Activated CD8-positive, alpha-beta memory T cell treated with anti-CD3 and anti-CD28 coated beads, Interleukin-2, amount 50 U/mL, for 4 hours (primary cell): Measurements from ENCODE around the gene ADGRG3.

ENCODE experiments used
- DNase-seq: peaks from one replicate; pipeline ENCODE4 v3.0.0-alpha.2; 2020

The ADGRG3 gene

GRCh38 chr16:57681950-57682728 is 14.0 kb downstream of the ADGRG3 start:
- no peak for DNase-seq

DNA sequence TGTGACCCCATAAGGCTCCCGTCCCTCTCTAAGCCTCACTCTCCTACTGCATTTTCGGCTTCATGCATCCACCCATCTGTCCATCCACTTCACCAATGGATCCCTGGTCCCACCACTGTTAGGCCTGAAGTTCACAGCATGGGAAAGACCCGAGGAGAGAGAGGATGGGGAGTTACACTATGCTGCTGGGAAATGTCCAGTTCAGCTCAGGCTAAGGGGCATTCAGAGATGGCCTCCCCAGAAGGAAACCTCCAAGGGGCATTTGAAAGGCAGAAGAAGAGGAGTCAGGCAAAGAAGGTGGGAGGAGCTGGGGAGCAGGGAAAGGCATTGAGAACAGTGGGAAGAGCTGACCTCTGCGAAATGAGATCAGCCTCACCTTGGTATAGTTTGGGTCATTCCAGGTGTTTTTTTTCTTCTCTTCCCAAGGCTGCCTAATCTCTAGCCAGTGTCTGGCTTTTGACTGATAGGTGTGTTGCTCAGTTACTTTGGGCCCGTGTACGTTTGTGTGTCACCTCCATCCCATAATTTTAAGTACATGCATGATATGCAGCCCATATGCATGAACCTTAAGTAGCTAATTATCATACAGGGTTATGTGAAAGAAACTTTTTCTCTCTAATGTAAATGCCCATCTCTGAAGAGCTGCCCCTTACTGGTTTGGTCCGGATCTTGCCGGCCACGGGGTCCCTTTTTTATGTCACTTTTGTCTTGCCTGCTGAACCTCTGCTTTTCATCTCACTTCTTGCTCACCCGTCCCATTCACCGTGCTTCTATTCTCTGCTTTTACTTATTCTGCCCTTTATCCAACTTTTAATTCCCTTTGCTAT is 14.9 kb downstream of the ADGRG3 start:
- no peak for DNase-seq

DNA sequence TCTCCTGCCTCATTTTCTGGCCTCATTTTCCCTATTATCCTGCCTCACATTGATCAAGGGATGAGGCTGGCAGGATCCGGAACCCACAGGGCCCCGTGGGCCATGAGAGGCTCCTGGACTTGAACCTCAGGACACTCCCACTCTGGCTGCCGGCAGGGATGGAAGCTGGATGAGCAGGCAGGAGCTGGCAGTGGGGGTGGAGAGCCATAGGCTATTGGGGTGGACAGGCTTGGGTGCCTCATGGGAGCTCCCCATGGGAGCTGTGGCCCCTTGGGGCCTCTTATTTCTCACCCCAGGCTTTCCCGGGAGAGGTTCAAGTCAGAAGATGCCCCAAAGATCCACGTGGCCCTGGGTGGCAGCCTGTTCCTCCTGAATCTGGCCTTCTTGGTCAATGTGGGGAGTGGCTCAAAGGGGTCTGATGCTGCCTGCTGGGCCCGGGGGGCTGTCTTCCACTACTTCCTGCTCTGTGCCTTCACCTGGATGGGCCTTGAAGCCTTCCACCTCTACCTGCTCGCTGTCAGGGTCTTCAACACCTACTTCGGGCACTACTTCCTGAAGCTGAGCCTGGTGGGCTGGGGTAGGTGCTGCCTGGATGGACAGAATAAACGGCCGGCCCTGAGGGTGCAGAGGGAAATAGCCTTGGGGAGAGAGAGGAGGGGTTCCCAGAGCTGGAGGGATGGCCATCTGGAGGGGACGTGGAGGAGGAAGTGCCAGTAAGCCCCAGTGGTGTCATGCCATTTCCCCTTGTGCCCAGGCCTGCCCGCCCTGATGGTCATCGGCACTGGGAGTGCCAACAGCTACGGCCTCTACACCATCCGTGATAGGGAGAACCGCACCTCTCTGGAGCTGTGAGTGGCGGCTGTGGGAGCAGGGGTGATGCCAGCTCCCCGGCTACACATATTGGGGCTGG is 15.8 kb downstream of the ADGRG3 start:
- no peak for DNase-seq

DNA sequence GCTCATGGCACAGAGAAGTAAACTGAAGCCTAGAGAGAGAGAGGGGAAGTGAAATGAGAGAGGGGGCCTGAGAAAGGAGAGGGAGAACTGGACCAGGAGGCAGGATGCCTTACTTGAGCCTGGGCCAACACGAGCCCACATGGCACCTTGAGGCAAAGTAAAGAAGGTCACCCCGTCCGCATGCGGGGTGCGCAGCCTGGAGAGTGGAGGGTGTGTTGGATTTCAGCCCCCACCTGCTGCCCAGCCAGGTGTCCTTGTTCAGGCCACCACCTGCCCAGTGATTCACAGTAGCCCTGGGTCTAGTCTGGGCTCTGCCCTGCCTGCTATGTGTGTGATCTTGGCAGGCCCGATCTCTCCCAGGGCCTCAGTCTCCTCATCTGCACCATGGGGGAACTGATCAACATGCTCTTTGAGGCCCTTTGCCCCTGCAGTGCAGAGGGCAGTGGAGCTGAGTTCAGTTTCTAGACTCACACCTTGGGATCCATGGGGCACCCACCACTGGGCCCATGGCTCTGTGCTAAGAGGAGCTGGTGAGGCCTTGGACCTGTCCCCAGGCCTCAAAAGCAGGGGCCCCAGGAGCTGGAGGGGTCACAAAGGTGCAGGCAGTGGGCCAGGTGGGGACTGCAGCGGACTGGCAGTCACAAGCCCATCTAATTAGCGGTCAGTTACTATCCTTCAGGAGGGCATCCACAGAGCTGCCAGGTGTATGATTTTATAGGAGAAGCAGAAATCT is 16.7 kb downstream of the ADGRG3 start:
- DNase-seq, result no peak

- DNase-seq, result no peak
Observed at GRCh38 chr16:57685633-57686032, 17.5 kb downstream of the ADGRG3 start.

GRCh38 chr16:57686577-57686976 is 18.5 kb downstream of the ADGRG3 start:
- DNase-seq, result no peak

DNA sequence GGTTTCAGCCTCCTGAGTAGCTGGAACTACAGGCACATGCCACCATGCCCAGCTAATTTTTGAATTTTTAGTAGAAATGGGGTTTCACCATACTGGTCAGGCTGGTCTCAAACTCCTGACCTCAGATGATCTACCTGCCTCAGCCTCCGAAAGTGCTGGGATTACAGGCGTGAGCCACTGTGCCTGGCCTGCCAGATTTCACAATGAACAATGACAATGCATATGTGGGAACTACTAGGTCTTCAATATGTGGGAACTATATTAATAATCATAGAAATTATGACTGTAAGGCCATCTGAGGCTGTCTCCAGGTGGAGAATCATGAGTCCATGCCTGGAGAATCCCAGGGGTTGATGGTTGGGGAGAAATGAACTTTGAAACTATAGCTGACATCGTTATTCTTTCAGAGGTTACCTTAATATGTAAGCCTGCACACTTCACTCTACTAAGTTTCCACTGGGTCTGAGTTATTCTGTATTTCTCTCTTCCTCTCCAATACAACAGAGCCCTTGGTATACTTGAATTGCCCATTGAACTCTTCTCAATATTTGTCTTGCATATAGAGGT is 19.3 kb downstream of the ADGRG3 start:
- DNase-seq, result no peak

- DNase-seq, result no peak
Observed at GRCh38 chr16:57688487-57688986, 20.4 kb downstream of the ADGRG3 start.

GRCh38 chr16:57688987-57689761 is 21.1 kb downstream of the ADGRG3 start:
- DNase-seq, result no peak

- peak; percentile 31 for DNase-seq
Observed at GRCh38 chr16:57689762-57690558, 21.9 kb downstream of the ADGRG3 start.

GRCh38 chr16:57690782-57691471 is 22.8 kb downstream of the ADGRG3 start:
- DNase-seq, result no peak

GRCh38 chr16:57692636-57693035 is 24.5 kb downstream of the ADGRG3 start:
- DNase-seq, result no peak

- no peak for DNase-seq
Observed at GRCh38 chr16:57693550-57693949, 25.4 kb downstream of the ADGRG3 start.

GRCh38 chr16:57694231-57694724 is 26.2 kb downstream of the ADGRG3 start:
- no peak for DNase-seq

DNA sequence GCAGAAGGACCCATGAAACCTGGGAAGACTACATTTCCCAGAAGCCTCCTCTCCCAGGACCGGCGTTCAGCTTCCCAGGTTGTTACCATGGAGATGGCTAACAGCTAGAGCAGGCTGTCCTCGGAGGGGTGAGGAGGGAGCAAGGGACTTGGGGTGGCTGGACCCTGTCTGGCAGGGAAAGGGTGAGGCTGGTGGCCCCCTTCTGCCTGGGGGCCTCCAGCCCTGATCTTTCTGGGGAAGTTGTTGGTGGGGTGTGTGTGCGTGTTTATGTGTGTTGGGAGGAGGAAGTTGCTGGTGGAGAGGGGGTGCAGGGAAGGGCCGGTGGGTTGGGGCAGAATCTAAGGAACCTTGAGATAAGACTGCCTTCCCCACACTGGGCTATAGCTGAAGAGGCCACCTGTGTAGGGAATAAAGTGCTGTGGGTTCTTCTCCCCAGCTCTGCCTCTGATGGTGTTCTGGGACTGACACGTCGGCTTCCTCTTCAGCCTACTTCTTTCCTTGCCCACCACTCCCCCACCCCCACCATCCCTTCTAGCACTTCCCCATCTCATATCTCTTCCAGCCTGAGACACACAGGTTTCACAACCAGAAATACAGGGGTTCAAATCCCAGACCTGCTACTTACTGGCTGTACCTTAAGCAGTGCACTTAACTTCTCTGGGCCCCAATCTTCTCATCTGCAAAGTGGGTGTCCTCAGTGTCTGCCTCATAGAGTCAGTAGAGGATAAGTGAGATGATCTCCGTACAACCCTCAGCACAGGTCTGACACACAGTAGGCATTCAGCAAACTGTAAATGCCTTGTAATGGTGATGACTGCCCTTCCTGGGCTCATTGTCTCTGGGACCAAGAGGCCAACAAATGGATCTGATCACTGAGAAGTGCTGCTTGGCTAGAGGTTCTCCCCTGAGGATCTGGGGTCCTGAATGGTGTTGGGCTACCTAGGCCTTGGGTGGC is 26.9 kb downstream of the ADGRG3 start, which contains the start of gene DRC7:
Gene DRC7, plus strand, starts transcription at position 82 of the 955 bp plus-strand sequence. CDS start 3,144 bp downstream, outside the sequence.
- DNase-seq, result no peak

- no peak for DNase-seq
Observed at GRCh38 chr16:57695680-57696069, 27.6 kb downstream of the ADGRG3 start.

DNA sequence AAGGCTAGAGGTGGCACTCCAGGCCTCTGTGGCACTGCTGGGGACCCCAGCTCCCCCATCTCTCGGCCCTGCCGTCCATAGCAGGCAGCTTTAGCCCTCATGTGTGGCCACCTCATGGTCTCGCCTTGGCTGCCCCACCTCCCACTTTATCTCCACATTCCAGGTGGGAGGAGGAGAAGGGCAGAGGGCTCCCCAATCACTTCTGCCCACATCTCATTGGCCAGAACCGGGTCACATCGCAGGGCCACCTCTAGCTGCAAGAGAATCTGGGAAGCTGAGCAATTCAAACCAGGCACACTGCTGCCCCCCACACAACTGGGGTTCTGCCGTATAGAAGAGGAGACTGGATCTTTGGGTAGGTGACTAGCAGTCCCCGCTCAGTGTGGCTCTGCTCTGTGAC is 28.1 kb downstream of the ADGRG3 start:
- no peak for DNase-seq
